Measurements from ENCODE around the gene TRIM8.

Gene TRIM8

GRCh38 chr10:102696736-102697135 lies 52.5 kb downstream of the TRIM8 start:
- H3K4me3 ChIP-seq (replicated peaks; ENCODE audit: insufficient read depth, low read length) = no peak overlapping the region
- H3K27ac ChIP-seq (replicated peaks) = no peak overlapping the region
- TF ChIP-seq POLR2AphosphoS5 (IDR thresholded peaks at IDR 0.05; ENCODE audit: low read depth) (no peak), REST (IDR thresholded peaks at IDR 0.05; ENCODE audit: insufficient replicate concordance, low read depth) (no peak), SPI1 (IDR thresholded peaks at IDR 0.05; ENCODE audit: borderline replicate concordance, low read depth) (no peak)
- TF ChIP-seq, protein P1, sequence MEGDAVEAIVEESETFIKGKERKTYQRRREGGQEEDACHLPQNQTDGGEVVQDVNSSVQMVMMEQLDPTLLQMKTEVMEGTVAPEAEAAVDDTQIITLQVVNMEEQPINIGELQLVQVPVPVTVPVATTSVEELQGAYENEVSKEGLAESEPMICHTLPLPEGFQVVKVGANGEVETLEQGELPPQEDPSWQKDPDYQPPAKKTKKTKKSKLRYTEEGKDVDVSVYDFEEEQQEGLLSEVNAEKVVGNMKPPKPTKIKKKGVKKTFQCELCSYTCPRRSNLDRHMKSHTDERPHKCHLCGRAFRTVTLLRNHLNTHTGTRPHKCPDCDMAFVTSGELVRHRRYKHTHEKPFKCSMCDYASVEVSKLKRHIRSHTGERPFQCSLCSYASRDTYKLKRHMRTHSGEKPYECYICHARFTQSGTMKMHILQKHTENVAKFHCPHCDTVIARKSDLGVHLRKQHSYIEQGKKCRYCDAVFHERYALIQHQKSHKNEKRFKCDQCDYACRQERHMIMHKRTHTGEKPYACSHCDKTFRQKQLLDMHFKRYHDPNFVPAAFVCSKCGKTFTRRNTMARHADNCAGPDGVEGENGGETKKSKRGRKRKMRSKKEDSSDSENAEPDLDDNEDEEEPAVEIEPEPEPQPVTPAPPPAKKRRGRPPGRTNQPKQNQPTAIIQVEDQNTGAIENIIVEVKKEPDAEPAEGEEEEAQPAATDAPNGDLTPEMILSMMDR (IDR thresholded peaks at IDR 0.05; ENCODE audit: insufficient read depth, low read length) = no peak
- no peak for DNase-seq (ENCODE audit: low read depth in 1 of 2, low spot score in 1 of 2)
- H3K27me3 ChIP-seq (ENCODE audit: insufficient read depth, poor library complexity, severe bottlenecking) = no peaks in the 10 kb centered on the region

- no peak for DNase-seq (ENCODE audit: low read depth in 1 of 2, low spot score in 1 of 2)
- no peaks in the 10 kb centered on the region for H3K27me3 ChIP-seq (ENCODE audit: insufficient read depth, poor library complexity, severe bottlenecking)
- TF ChIP-seq SPI1 (IDR thresholded peaks at IDR 0.05; ENCODE audit: borderline replicate concordance, low read depth) (no peak), GABPA (IDR thresholded peaks at IDR 0.05; ENCODE audit: low read depth) (no peak), REST (IDR thresholded peaks at IDR 0.05; ENCODE audit: insufficient replicate concordance, low read depth) (no peak), POLR2AphosphoS5 (IDR thresholded peaks at IDR 0.05; ENCODE audit: low read depth) (no peak)
- TF ChIP-seq, protein P1 (IDR thresholded peaks at IDR 0.05; ENCODE audit: insufficient read depth, low read length) = no peak
Observed at GRCh38 chr10:102698894-102699293, 54.6 kb downstream of the TRIM8 start.

GRCh38 chr10:102701272-102701671 lies 57.0 kb downstream of the TRIM8 start:
- no peak overlapping the region for H3K4me3 ChIP-seq (replicated peaks; ENCODE audit: insufficient read depth, low read length)
- no peak overlapping the region for H3K27ac ChIP-seq (replicated peaks)
- no peaks in the 10 kb centered on the region for H3K27me3 ChIP-seq (ENCODE audit: insufficient read depth, poor library complexity, severe bottlenecking)
- DNase-seq (ENCODE audit: low read depth in 1 of 2, low spot score in 1 of 2) = no peak
- TF ChIP-seq GABPA (IDR thresholded peaks at IDR 0.05; ENCODE audit: low read depth) (no peak), POLR2AphosphoS5 (IDR thresholded peaks at IDR 0.05; ENCODE audit: low read depth) (no peak), SPI1 (IDR thresholded peaks at IDR 0.05; ENCODE audit: borderline replicate concordance, low read depth) (no peak), REST (IDR thresholded peaks at IDR 0.05; ENCODE audit: insufficient replicate concordance, low read depth) (no peak)
- TF ChIP-seq, protein P1 (IDR thresholded peaks at IDR 0.05; ENCODE audit: insufficient read depth, low read length) = no peak

More at GRCh38 chr10:102698894-102699293, 54.6 kb downstream of the TRIM8 start:
- Histone ChIP-seq H3K27ac (replicated peaks) (no peak overlapping the region), H3K4me3 (replicated peaks; ENCODE audit: insufficient read depth, low read length) (no peak overlapping the region)

All from HL-60 (cell line).